ENCODE measurements around the gene SOX21. TPM values are rescaled to one million over a fixed set of nuclear protein-coding genes. Genes with fewer than 3 reads are reported as not detected.

SOX21 gene
- total and polyA plus RNA-seq, 8 donors = 0.09 to 0.86 (median 0.53) TPM

- no peak overlapping the region for H3K4me3 ChIP-seq
- no peaks in the 10 kb centered on the region for H3K4me1 ChIP-seq
- ATAC-seq (no peak), DNase-seq (no peak)
- H3K27me3 ChIP-seq = peaks cover 12 to 51% of the 10 kb centered on the region in 2 donors
- H3K9me3 ChIP-seq = no peaks in the 10 kb centered on the region
- TF ChIP-seq CTCF (IDR thresholded peaks at IDR 0.05) = no peak
- intact Hi-C loops (cut with DNase I) = no loop called here
- no peak overlapping the region for H3K27ac ChIP-seq
- H3K36me3 ChIP-seq = no peaks in the 10 kb centered on the region
Measured at GRCh38 chr13:94696171-94696570, 16.2 kb downstream of the SOX21 start.

GRCh38 chr13:94692030-94692429 lies 20.3 kb downstream of the SOX21 start:
- H3K27me3 ChIP-seq = peaks cover 0 to 27% of the 10 kb centered on the region in 2 donors
- ATAC-seq = no peak
- H3K9me3 ChIP-seq = no peaks in the 10 kb centered on the region

GRCh38 chr13:94683409-94683808 lies 28.9 kb downstream of the SOX21 start:
- DNase-seq = no peak
- Histone ChIP-seq H3K27me3 (peaks cover 0 to 7% of the 10 kb centered on the region in 2 donors), H3K4me1 (no peaks in the 10 kb centered on the region), H3K27ac (no peak overlapping the region), H3K9me3 (no peaks in the 10 kb centered on the region), H3K4me3 (no peak overlapping the region), H3K36me3 (no peaks in the 10 kb centered on the region)
- TF ChIP-seq CTCF (IDR thresholded peaks at IDR 0.05) = no peak
- intact Hi-C loops (cut with DNase I) = no loop called here
- ATAC-seq = no peak

More at GRCh38 chr13:94692030-94692429, 20.3 kb downstream of the SOX21 start:
- no peaks in the 10 kb centered on the region for H3K4me1 ChIP-seq
- no peaks in the 10 kb centered on the region for H3K36me3 ChIP-seq
- no peak overlapping the region for H3K27ac ChIP-seq
- TF ChIP-seq CTCF (IDR thresholded peaks at IDR 0.05) = no peak
- no peak overlapping the region for H3K4me3 ChIP-seq
- no peak for DNase-seq
- intact Hi-C loops (cut with DNase I) = no loop called here

GRCh38 chr13:94682229-94682628 lies 30.1 kb downstream of the SOX21 start:
- H3K4me1 ChIP-seq = no peaks in the 10 kb centered on the region
- intact Hi-C loops (cut with DNase I) = no loop called here
- no peaks in the 10 kb centered on the region for H3K9me3 ChIP-seq
- H3K27me3 ChIP-seq = peaks cover 0 to 10% of the 10 kb centered on the region in 2 donors
- no peak for TF ChIP-seq CTCF (IDR thresholded peaks at IDR 0.05)
- H3K4me3 ChIP-seq = no peak overlapping the region
- no peaks in the 10 kb centered on the region for H3K36me3 ChIP-seq
- no peak for ATAC-seq
- no peak for DNase-seq
- no peak overlapping the region for H3K27ac ChIP-seq

GRCh38 chr13:94679614-94680013 lies 32.7 kb downstream of the SOX21 start:
- TF ChIP-seq CTCF (IDR thresholded peaks at IDR 0.05) = no peak
- Histone ChIP-seq H3K27ac (no peak overlapping the region), H3K4me3 (no peak overlapping the region), H3K27me3 (peaks cover 0 to 10% of the 10 kb centered on the region in 2 donors), H3K9me3 (no peaks in the 10 kb centered on the region), H3K4me1 (no peaks in the 10 kb centered on the region), H3K36me3 (no peaks in the 10 kb centered on the region)
- DNase-seq (no peak), ATAC-seq (no peak)
- intact Hi-C loops (cut with DNase I) = no loop called here

Data from left lung (tissue), 10 donors.